K562 treated with DMSO at 1 percent for 24 hours (cell line): ENCODE results near the gene FOXA3. TPM values are rescaled to one million over a fixed set of nuclear protein-coding genes. Genes with fewer than 3 reads are reported as not detected.

Experiments used
- total RNA-seq: library from RNA; unstranded; fragments of 300-600 nt; gene quantifications from 2 replicates; pipeline ENCODE4 v1.2.3, GENCODE V29; 2022; ENCODE audit warnings: low read depth; ENCODE audit not compliant: insufficient read depth

FOXA3 gene
- total RNA-seq, result 9.5 TPM in 2 replicates

DNA sequence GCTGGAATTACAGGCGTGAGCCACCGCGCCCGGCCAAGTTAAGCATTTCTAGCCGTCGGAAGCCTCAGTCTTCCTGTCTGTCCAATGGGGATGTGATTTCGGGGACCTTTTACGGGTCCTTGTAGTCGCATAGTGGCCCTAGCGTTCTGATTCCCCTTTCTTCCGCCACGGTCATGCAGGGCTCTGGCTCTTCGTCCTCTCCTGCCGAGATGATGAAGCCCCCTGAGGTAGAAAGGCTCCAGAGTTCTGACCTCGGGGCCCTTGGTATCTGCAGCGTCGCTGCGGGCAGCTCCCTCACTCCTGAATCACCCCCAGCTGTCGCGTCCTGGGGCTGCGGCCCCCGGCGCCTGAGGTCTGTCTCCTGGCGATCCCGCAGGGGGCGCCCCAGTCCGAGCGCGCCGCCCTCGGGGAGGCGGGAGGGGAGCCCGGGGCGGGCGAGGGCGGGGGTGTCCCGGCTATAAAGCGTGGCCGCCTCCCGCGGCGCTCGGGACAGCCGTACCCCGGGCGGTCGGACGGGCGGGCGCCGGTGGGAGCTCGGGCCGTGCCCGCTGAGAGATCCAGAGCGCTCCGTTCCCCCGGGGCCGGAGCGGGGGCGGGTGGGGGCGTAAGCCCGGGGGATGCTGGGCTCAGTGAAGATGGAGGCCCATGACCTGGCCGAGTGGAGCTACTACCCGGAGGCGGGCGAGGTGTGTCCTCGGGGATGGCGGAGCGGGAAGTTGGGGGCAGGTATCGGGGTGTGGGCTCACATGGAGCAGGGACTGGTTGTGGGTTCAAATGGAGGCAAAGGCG is at the start of gene FOXA3:
Gene FOXA3, plus strand, starts transcription at position 487 of the 789 bp plus-strand sequence. Its CDS starts 131 bp downstream, at position 618.

DNA sequence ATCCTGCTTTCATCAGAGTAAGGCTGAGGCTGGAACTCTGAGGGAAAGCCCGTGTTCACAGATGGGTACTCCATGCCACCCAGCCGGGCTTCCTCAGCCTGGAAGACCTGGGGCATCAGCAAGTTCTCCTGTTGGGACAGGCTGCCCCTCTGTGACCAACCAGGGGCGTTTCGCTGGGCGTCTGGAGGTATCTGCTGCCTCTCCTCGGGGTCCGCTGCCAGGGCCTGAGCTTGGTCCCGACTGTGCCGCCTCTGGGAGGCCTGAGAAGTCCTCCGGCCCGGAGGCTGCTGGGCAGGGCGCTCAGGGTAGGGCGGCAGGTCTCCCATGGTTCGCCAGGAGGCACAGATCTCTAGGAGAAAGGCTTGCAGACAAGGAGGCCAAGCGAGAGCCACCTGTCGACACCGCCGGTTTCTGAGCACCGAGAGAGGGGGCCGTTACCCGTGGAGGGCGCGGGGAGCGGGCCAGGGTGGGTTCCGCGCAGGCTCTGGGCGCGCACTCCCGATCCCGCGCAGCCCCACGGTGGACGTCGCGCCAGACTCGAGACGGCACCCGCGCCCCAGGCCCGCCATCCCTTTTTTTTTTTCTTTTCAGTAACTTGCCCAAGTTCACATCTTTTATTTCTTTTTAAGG is 49.2 kb upstream of the FOXA3 start, which contains the start of gene RSPH6A:
Gene RSPH6A, minus strand, starts transcription at position 458 of the 630 bp plus-strand sequence. Its CDS starts 132 bp downstream, at position 326.

GRCh38 chr19:45862564-45863334 is 1.4 kb upstream of the FOXA3 start, which contains the start of gene SYMPK:
TSS of gene SYMPK (minus strand) at chr19:45863147. CDS start at chr19:45854495, 8,652 bp downstream.

GRCh38 chr19:45885556-45886426 is 21.7 kb downstream of the FOXA3 start, which contains the start of gene IRF2BP1:
TSS of gene IRF2BP1 (minus strand) at chr19:45886141. CDS start at chr19:45885774, 367 bp downstream.

GRCh38 chr19:45901912-45902650 is 38.0 kb downstream of the FOXA3 start, which contains the start of gene MYPOP:
TSS of gene MYPOP (minus strand) at chr19:45902613. CDS start at chr19:45901773, 840 bp downstream.

GRCh38 chr19:45913874-45914830 is 50.0 kb downstream of the FOXA3 start, which contains the start of gene NANOS2:
TSS of gene NANOS2 (minus strand) at chr19:45914778. CDS start at chr19:45914693, 85 bp downstream.

Other genes starting within 250 kb of the FOXA3 start
- gene EML2, start 224.9 kb upstream of the FOXA3 start, total RNA-seq, result 68.5 and 79.4 TPM in 2 replicates
- 13.7 and 13.8 TPM in 2 replicates for gene GIPR, start 196.1 kb upstream of the FOXA3 start, total RNA-seq
- 780 and 822 TPM in 2 replicates for gene SNRPD2, start 172.4 kb upstream of the FOXA3 start, total RNA-seq
- 23.3 and 25.2 TPM in 2 replicates for gene QPCTL, start 171.7 kb upstream of the FOXA3 start, total RNA-seq
- 23.2 and 27.5 TPM in 2 replicates for gene FBXO46, start 133.4 kb upstream of the FOXA3 start, total RNA-seq
- gene MEIOSIN, start 130.9 kb upstream of the FOXA3 start, total RNA-seq, result 1.7 and 2.8 TPM in 2 replicates
- gene SIX5, start 95.1 kb upstream of the FOXA3 start, total RNA-seq, result 32.2 and 42.2 TPM in 2 replicates
- gene DMPK, start 81.8 kb upstream of the FOXA3 start, total RNA-seq, result 66.7 and 71.9 TPM in 2 replicates
- 48.1 and 53.1 TPM in 2 replicates for gene DMWD, start 71.5 kb upstream of the FOXA3 start, total RNA-seq
- gene RSPH6A, start 49.0 kb upstream of the FOXA3 start, total RNA-seq, result 0.36 TPM in 1 of 2 replicates, not detected in the other
- gene SYMPK, start 1.2 kb upstream of the FOXA3 start, total RNA-seq, result 87.3 and 96.3 TPM in 2 replicates
- 80.4 and 83.3 TPM in 2 replicates for gene IRF2BP1, start 21.8 kb downstream of the FOXA3 start, total RNA-seq
- 11.8 and 15.2 TPM in 2 replicates for gene MYPOP, start 38.3 kb downstream of the FOXA3 start, total RNA-seq
- gene NANOS2, start 50.5 kb downstream of the FOXA3 start, total RNA-seq, result not detected in 2 replicates
- 0.05 TPM in 1 of 2 replicates, not detected in the other for gene NOVA2, start 109.5 kb downstream of the FOXA3 start, total RNA-seq
- gene CCDC61, start 131.1 kb downstream of the FOXA3 start, total RNA-seq, result 12.7 and 12.8 TPM in 2 replicates
- not detected in 2 replicates for gene PGLYRP1, start 158.7 kb downstream of the FOXA3 start, total RNA-seq
- not detected in 2 replicates for gene IGFL4, start 176.7 kb downstream of the FOXA3 start, total RNA-seq